NOMO-1 treated with dmso at 0.1 percent for 144 hours (cell line): Measurements from ENCODE around the gene COMMD4.
A peak's percentile ranks its signal among the peaks of the same experiment; 100 is the strongest.

ENCODE experiments used
- DNase-seq: peaks from one replicate; lab custom pipeline; 2025; ENCODE audit not compliant: unreplicated experiment; lab: John Stamatoyannopoulos, UW

Gene COMMD4

DNA sequence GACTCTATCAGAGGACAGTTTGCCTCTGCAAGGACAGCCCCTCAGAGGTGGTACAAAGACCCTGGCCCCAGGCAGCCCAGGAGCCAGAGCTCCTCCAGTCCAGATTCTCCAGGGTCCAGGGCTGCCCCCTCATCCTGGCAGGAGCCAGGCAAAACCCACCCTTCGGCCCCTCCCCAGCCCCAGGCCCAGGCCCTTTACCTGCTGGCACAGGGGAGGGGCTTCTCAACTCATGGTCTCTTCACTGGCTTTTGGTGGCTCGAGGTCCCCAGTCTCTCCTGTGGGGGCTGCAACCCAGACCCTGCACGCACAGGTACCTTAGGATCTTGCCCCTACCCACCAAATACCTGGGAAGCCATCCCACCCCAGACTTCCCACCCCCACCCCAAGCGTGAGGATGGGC lies 19.5 kb downstream of the COMMD4 start:
- no peak for DNase-seq

DNA sequence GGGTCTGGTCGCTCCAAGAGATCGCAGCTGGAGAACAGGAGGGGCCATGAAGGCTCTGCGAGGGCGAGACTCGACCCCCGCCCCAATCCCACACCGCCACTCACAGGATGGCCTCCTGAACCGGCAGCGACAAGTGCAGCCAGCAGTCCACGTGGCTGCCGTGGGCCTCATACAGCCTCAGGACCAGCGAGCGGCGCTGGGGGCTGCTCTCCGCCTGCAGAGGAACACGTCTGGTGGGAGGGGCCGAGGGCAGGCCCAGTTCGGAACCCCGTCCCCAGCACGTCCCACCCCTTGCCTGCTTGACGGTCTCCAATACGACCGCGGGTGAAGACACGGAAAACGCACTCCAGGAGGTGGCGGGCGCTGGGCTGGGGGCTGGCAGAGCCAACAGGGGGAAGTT lies 20.1 kb downstream of the COMMD4 start:
- DNase-seq = no peak

DNA sequence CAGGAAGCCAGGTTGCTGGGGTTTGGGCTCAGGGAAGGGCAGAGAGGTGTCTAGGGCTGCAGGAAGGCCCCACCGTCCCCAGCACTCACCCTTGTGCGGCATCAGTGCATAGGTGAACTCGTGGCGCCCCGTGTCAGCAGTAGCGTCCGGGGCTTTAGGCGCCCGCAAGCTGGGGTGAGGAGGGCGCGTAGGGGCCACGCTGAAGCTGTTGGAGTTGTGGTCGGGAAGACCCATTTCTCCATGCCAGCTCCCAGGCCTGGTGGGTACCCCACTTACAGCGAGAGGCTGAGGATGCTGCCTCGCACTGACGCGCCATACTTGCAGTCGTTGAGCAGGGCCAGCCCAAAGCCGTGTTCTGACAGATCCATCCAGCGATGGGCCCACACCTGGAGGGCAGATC lies 20.7 kb downstream of the COMMD4 start:
- DNase-seq = no peak

DNA sequence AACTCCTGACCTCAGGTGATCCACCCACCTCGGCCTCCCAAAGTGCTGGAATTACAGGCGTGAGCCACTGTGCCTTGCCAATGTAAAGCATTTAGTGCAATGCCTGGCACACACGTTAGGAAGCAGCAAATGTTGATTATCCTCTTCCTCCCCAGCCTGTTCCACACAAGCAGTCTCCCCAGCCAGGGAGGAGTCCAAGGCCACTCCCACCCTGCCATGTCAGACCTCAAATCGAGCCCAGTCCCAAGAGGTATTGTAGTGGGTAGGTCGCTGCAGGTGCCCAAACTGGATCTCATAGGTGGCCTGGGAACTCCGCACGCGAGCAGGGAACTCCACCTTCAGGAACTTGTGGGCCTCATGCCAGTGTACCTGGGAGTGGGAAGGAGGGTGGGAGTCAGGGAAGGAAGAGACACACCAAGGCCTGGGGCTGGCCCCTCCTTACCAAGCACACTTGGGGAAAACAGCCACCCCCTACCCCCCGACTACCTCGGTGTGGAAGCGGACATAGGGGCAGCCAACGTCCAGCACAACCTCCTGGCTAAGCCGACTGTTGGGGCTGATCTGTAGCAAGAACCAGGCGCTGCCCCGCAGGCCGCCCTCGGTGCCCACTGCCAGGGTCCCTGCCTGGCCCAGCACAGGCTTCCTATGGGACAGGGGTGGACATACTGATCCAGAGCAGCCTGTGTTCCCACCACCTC lies 22.3 kb downstream of the COMMD4 start:
- no peak for DNase-seq

DNA sequence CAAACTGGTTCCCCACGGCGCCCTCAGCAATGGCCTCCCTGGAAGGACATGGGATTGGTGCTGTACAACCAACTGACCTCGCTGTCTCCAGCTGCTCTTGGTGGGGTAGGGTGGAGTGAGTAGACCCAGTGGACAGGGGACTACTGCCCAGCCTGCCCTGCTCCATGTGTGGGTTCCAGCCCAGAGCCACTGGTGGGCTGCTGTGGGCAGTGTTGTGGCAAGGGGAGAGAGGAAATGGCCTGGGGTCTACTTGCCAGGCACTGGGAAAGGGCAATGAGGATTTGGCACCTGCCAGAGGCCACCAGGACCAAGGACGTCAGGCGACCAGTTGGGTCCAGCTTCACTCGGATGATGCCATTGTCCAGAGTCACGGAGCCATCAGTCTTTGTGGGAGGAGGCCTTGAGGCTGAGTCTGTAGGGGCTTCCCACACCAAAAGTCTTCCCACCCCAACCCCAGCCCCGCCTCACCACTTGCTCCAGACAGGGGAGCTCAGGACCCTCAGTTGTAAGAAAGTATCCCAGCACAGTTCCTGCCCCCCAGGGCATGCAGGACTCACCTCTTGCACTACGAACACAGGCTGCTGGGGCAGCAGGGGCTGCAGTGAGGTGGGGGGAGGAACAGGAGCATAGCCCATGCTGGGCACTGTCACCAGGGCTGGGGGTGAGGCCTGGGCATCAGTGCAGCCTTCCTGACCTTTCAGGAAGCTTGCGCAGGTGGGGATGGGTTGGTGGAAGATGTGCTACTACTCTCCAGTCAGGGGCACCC lies 23.1 kb downstream of the COMMD4 start:
- DNase-seq = no peak

DNA sequence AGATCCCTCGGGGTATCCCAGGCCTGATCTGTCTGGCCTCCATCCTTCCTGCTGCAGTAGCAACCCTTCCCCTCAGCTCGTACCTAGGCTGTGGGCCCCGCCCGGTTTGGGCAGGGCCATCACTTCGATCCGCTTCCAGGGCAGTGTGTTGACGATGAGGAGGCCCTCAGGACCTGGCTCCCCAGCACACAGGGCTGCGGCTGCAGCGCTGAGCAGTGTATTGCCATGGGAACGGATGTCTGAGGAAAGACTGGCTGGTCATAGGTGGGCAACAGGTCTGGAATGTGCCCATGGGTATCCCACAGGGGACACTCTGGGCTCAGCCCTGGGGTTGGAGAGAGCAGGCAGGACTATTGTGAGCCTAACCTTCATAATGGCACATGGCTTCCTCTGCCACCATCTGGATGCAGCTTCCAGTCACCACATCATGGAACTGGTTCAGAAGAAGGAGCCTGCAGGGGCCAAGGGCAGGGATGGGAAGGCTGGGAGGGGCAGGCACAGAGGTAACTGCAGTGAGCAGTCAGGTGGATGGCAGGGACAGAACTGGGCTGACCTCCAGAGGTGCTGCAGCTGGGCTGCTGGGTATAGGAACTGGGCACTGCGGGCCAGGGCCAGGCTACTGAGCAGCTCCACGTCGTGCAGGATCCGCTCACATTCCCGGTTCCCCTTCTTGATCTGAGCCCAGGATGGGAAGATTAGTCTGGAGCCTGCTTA lies 23.8 kb downstream of the COMMD4 start:
- DNase-seq = no peak

DNA sequence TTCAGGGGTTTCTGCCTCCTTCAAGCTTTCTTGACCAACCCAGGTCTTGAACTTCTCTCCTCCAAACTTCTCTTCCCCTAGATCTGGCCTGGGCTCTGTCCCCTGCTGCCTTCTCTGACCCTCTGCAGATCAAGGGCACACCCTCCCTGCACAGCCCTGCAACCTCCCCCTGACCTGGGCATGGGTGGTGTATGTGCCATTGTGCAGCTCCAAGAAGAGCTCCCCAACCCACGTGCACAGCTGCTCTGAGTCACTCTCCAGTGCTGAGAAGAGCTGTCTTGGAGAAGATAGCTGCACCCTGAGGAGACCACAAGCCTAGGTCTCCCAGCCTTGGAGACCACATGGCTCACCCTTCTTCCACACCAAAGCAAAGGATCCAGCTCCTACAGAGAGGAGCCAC lies 24.5 kb downstream of the COMMD4 start:
- no peak for DNase-seq

DNA sequence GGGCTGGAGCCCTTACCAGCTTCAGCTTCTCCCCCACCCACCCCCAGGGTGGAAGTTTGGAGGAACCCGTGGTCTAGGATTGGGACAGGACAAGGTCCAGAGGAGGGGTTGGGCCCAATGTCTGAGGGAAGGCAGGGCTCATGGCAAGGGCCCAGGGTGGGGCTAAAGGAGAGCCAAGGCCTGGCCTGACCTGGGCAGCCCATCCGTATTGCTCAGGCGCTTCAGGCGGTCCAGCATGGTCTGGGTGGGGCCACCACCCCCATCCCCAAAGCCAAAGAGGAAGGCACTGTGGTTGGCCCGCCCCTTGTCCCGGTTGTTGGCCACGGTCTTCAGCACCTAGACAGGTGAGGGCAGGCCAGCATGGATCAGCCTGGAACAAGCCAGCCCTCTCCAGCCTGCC lies 25.0 kb downstream of the COMMD4 start:
- no peak for DNase-seq

DNA sequence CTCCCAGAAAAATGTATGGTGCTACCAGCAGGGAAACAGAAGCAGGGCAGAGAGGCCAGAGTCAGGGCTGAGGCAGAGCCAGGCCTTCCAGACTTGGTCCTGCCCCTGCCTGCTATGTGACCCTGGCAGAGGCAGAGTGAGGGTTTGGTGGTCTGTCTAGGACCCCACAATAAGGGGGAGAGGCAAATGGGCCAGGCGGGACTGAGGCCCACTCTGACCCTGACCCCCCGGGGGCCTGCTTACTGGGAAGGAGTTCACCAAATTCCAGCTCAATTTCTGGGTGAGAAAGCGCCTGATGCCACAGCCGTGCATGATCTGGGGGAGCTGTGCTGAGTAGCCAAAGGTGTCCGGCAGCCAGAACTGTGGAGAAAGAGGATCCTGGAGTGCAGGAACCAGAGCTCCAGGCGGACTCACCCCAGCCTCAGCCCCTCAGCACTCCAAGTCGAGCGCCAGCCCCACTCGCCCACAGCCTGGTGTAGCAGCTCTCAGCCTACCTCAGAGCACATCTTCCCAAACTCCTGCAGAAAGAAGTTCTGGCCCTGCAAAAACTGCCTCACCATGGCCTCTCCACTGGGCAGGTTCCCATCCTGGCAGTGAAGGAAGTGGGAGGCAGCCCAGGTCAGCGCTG lies 25.6 kb downstream of the COMMD4 start:
- DNase-seq = no peak

DNA sequence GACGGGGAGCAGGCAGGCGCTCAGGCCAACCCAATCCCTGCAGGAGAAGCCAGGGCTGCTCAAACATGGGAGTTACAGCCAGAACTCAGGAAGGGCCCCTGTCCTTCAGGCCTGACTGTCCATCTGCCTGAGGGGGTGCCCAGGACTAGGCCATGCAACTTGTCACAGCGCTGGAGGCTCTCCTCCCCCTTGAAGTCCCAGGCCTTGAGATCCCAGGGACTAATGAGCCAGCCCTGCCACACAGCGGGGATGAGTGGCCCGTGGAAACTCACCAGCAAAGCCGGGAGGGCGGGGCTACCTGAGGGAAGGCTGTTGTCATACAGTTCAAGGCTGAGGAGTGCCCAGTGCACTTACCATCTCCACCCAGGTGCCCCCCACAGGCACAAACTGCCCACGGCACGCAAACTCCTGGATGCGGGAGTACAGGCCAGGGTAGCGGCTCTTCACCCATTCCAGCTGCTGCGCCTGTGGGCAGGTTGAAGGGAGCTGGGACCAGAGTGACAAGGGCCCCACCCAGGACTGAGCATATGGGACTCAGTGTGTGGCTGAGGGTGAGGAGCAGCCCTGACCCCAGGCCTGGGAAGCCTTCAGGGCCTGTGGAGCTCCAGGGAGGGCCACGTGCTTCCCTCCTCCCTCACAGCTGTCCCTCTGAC lies 26.3 kb downstream of the COMMD4 start:
- no peak for DNase-seq

DNA sequence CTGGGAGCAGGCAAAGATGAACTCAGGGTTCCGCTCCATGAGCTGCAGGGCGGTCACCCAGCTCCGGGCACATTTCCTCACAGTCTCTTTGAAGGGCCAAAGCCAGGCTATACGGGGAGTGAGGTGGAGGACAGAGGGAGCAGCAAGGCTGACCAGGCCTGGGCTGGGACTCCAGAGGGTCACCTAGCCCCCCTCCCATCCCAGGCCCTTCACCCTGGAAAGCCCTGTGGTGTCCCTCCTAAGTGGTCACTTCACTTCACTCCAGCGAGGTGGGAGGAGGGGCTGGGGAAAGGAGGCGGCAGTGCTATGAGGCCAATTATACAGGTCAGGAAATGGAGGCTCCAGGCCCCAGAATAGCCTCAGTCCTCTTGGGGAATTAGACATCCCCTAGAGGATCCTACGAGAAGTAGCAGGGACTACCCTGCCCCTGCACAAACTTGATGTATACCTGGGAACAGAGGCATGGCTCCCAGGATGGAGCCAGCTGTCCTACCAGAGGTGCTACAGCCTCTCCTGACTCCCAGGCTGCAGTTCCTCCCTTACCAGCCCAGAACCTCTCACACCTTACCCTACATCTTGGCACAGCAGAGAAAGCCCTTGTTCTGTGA lies 26.9 kb downstream of the COMMD4 start:
- no peak for DNase-seq

DNA sequence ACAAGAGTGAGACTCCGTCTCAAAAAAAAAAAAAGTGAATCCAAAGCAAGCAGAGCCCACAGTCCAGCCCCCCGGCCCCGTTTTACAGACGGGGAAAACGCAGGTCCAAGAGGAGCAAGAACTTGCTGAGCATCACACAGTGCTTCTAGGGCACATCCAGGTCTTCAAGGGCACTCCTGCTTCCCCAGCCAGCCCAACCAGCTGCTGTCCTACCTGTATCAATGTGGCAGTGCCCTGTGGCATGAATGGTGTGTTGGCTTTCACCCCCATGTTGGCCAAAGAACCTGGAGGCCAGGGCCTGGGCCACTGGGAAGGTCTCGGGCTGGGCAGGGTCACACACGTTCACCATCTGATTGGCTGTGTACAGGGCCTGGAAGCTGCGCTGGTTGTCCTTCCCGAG lies 27.9 kb downstream of the COMMD4 start:
- no peak for DNase-seq

DNA sequence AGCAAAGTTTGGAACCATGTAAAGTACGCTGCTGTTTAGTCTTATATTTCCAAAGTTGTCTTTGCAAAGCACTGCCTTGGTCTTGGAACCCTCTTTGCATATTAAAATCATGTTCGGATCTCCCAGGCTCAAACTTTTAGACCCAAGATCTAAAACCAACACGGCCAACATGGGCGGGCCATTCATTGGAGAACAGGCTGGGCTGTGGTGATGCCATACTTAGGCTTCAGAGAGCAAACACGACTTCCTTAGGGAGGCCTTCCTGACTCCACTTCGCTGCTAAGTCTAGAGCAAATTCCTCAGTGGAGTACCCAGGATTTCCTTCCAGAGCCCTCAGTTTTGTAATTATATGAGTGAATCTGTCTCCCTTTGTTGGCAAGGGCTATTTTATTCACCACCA lies 29.0 kb downstream of the COMMD4 start:
- no peak for DNase-seq

DNA sequence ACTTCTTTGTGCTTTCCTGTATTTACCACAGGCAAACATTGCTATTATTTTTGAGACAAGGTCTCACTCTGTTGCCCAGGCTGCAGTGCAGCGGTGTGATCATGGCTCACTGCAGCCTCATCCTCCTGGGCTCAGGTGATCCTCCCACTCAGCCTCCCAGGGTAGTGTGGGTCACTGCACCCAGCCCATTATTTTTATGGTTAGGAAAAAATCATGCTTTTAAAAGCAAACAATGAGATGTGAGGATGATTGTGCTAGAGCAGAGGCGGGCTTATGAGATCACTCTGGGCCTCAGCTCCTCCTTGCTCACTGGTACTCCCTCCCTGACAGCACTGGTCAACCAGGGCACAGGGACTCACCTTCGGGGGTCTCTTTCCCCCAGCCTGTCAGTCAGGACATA lies 30.3 kb downstream of the COMMD4 start:
- DNase-seq = no peak

DNA sequence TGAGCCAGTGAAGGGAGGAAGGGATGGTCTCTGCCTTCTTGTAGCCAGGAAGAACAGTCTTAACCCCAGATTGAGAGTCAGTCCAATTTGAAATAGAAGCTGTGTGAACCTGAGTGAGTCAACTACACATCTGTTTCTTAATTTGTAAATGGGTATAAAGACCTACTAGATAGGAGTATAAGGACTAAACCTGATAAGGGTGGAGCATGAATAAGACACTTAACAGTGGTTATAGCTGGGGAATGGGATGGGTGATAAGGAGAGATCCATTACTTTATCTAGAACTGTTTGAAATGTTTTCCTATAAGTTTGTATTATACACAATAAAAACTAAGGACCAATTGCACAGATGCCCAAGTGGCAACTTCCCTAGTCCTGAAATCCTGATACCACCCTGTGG lies 31.1 kb downstream of the COMMD4 start:
- no peak for DNase-seq

DNA sequence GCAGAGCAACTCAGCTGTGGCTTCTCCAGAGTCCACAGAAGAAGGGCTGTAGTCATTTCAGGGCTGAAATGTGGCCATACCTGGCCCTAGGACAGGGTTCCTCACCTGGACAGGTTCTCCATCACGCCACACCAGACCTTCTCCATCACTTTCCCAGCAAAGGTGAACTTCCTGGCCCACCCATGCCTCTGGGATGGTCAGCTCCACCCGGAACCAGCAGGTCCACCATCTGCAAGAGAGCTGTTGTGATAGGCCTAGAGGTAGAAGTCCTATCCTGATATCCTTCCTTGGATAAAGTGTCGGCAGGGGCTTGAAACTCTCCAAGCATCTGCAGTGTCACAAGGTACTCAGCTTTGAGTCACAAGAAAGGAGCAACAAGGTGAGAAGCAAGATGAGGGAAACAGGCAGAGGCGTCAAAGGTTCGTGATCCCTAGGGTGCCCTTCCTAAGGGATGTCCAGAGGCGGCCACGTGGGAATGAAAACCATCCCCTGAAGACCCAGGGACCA lies 31.6 kb downstream of the COMMD4 start:
- no peak for DNase-seq

DNA sequence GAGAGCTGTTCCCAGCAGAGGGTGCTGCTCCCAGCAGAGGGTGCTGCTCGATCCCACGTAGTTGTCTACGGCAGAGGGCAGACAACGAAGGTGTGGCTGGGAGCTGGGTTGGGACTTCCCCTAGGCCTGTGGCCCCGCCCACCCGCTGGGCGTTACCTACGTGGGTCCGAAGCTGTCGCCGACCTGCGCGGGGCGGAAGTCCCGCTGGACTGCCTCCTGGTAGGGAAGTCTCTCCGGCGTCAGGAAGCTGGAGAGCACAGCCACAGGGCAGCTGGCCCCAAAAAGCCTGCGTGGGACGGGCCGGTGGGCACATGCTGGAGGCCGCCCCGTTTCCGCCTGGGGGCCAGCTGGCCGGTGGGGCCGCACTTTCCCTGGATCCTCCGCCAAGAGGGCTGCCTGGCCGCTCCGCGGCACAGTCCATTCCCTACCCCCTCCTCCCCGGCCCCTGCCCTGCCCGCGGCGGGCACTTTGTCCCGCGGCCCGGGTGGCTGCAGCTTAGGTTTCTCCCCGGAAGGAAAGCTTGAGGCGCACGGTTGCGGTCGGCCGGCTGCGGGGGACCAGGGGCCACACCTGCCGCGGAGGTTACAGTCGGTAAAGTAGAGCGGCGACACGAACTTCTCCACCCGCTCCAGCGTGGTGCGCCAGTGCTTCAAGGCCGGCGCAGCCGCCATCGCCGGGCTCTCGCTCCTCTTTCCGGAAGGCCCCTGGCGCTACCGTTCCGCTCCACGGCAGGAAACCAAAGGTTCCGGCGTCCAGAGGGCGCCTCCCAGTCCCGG lies 32.2 kb downstream of the COMMD4 start, which contains the start of gene MAN2C1:
Gene MAN2C1 (minus strand): TSS at position 695 of the 776 bp plus-strand sequence. CDS start 24 bp downstream, at position 671.
- peak; percentile 91 for DNase-seq

DNA sequence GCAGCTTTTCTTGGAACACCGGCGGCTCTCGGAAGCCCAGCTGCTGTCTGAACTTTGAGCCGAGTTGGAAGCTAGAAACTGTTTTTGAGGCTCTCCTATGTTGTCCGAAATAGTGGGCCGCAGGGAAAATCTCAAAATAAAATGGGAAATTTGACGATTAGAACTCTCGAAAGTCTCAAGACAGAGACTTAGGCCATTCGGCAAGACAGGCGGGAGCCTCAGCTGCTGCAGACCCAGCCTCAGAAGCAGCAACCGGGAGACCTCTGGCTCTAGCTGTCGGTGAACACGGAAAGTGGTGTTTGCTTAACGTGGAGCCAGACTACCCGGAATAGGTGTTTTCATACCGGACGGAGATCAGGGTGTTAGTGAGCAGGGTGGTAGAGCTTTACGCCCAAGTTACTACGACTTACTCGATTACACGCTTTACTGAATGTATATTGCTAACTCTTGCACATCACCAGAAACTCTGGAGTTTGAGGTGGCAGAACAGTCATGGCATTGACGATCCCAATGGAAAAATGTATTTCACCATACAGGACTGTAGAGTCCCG lies 32.9 kb downstream of the COMMD4 start:
- no peak for DNase-seq

DNA sequence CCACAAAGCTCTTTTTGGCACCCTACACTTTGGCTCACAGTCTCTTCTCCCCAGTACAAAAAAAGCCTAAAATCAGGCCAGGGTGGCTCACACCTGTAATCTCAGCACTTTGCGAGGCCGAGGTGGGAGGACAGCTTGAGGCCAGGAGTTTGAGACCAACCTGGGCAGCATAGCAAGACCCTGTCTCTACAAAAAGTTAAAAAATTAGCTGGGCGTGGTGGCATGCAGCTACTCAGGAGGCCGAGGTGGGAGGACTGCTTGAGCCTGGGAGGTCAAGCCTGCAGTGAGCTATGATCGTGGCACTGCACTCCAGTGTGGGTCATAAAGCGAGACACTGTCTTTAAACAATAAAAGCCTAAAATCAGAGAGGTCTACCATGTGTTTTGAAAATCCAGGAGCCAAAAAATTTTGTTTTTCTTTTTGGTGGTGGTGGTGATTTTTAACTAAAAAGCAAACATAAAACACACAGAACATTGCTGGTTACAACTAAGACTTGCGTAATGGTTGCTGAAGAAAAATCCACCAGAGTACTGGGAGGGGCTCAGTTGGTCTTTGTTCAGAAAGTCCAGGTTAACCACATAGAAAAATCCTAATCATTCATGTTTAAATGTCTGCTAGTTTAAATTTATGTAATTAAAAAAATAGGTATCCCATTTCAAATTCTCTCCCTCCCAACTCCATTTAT lies 34.2 kb downstream of the COMMD4 start:
- DNase-seq = no peak
